ENCODE results near the gene ERC2.

DNA sequence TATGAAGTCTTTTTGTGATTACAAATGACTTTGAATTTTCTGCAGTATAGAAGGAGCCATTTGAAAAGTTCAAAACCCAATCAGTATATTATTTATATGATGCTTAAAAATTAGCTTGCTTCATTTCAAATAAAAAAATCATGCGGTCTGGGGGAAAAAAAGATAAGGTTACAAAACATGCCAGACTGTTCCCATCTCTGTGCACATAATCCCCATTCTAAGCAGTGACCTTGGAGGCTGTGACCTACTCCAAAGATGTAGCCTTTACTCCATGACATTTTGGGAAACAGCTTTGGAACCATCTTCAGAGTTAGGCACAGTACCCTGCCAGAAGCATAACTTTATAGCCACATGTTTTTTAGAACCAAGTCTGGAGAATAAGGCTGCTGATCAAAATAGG is 533.5 kb downstream of the ERC2 start:
- TF ChIP-seq, protein P1, sequence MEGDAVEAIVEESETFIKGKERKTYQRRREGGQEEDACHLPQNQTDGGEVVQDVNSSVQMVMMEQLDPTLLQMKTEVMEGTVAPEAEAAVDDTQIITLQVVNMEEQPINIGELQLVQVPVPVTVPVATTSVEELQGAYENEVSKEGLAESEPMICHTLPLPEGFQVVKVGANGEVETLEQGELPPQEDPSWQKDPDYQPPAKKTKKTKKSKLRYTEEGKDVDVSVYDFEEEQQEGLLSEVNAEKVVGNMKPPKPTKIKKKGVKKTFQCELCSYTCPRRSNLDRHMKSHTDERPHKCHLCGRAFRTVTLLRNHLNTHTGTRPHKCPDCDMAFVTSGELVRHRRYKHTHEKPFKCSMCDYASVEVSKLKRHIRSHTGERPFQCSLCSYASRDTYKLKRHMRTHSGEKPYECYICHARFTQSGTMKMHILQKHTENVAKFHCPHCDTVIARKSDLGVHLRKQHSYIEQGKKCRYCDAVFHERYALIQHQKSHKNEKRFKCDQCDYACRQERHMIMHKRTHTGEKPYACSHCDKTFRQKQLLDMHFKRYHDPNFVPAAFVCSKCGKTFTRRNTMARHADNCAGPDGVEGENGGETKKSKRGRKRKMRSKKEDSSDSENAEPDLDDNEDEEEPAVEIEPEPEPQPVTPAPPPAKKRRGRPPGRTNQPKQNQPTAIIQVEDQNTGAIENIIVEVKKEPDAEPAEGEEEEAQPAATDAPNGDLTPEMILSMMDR (IDR thresholded peaks at IDR 0.05; ENCODE audit: insufficient read depth, low read length, poor library complexity, severe bottlenecking): no peak
- no peak for TF ChIP-seq EZH2phosphoT487 (conservative IDR thresholded peaks at IDR 0.05; ENCODE audit: low read length)

Measured in SU-DHL-6 (cell line).